Neural cell (in vitro differentiated cells): ENCODE data around the gene PFKFB4. TPM values are rescaled to one million over a fixed set of nuclear protein-coding genes. Genes with fewer than 3 reads are reported as not detected.

Experiments used
- H2AFZ ChIP-seq: fragments of 200-600, 300-800 bp; sonication (generic), shearing (Covaris generic); 2 replicates; pipeline ENCODE4 v1.6.0; 2014; ENCODE audit warnings: low read depth, mild to moderate bottlenecking, antibody characterized with exemption, low read length, moderate library complexity
- H3F3A ChIP-seq: fragments of 200-600 bp; shearing (Covaris generic); 2 replicates; pipeline ENCODE4 v1.6.1; 2016; ENCODE audit warnings: mild to moderate bottlenecking, moderate library complexity, mixed read lengths, antibody characterized with exemption, low read length; ENCODE audit not compliant: insufficient read depth, poor library complexity, severe bottlenecking
- H3K27ac ChIP-seq: fragments of 200-600, 300-800 bp; sonication (generic), shearing (Covaris generic); 2 replicates; pipeline ENCODE4 v1.5.1; 2014; ENCODE audit warnings: mild to moderate bottlenecking, low read length, moderate library complexity
- H3K27me3 ChIP-seq: fragments of 300-800, 200-600 bp; sonication (generic), shearing (Covaris generic); 2 replicates; pipeline ENCODE4 v1.6.0; 2014; ENCODE audit warnings: mild to moderate bottlenecking, low read depth, low read length, moderate library complexity; ENCODE audit not compliant: insufficient read depth
- H3K36me3 ChIP-seq: fragments of 300-800, 200-600 bp; sonication (generic), shearing (Covaris generic); 2 replicates; pipeline ENCODE4 v1.5.1; 2014; ENCODE audit warnings: mild to moderate bottlenecking, antibody characterized with exemption, low read length, moderate library complexity; ENCODE audit not compliant: insufficient read depth
- H3K4me2 ChIP-seq: fragments of 300-800, 200-600 bp; sonication (generic), shearing (Covaris generic); 2 replicates; pipeline ENCODE4 v1.6.0; 2014; ENCODE audit warnings: mild to moderate bottlenecking, low read length
- H3K4me3 ChIP-seq: fragments of 300-800, 200-600 bp; sonication (generic), shearing (Covaris generic); 2 replicates; pipeline ENCODE4 v1.5.1; 2014; ENCODE audit warnings: mild to moderate bottlenecking, low read length, moderate library complexity
- H3K79me2 ChIP-seq: fragments of 200-600 bp; shearing (Covaris generic); replicated peaks from 2 replicates; pipeline ENCODE4 v1.6.0; 2014; ENCODE audit warnings: mild to moderate bottlenecking, low read length, moderate library complexity; ENCODE audit not compliant: insufficient read depth
- H3K9ac ChIP-seq: fragments of 300-800, 200-600 bp; sonication (generic), shearing (Covaris generic); 2 replicates; pipeline ENCODE4 v1.6.1; 2016; ENCODE audit warnings: mild to moderate bottlenecking, low read length, mixed read lengths
- H3K9me2 ChIP-seq: fragments of 200-600 bp; shearing (Covaris generic); 2 replicates; pipeline ENCODE4 v1.6.1; 2016; ENCODE audit warnings: mild to moderate bottlenecking, low read length, mixed read lengths; ENCODE audit not compliant: insufficient read depth
- H3K9me3 ChIP-seq: fragments of 200-600, 300-800 bp; sonication (generic), shearing (Covaris generic); 2 replicates; pipeline ENCODE4 v1.6.1; 2016; ENCODE audit warnings: mild to moderate bottlenecking, mixed run types, low read length, moderate library complexity, mixed read lengths
- H4K20me1 ChIP-seq: fragments of 200-600 bp; shearing (Covaris generic); 2 replicates; pipeline ENCODE4 v1.6.1; 2016; ENCODE audit warnings: mild to moderate bottlenecking, mixed run types; ENCODE audit not compliant: insufficient read depth
- EP300 ChIP-seq: fragments of 450-650 bp; conservative IDR thresholded peaks from 2 replicates; pipeline ENCODE4 v1.6.1; 2014; ENCODE audit warnings: antibody characterized with exemption, mild to moderate bottlenecking, moderate library complexity; ENCODE audit not compliant: poor library complexity, severe bottlenecking
- EZH2 ChIP-seq: fragments of 200-600, 300-800 bp; shearing (Covaris generic), sonication (generic); IDR thresholded peaks from 2 replicates; pipeline ENCODE4 v1.6.1; 2014; ENCODE audit warnings: antibody characterized with exemption, low read length, borderline replicate concordance, mild to moderate bottlenecking; ENCODE audit not compliant: insufficient read depth, poor library complexity, severe bottlenecking
- MXI1 ChIP-seq: fragments of 450-650 bp; conservative IDR thresholded peaks from 2 replicates; pipeline ENCODE4 v1.6.1; 2014; ENCODE audit warnings: antibody characterized with exemption, mild to moderate bottlenecking; ENCODE audit not compliant: poor library complexity, severe bottlenecking
- POLR2AphosphoS5 ChIP-seq: IDR thresholded peaks from 2 replicates; pipeline ENCODE4 v1.6.1; 2012
- RAD21 ChIP-seq: fragments of 450-650 bp; conservative IDR thresholded peaks from 2 replicates; pipeline ENCODE4 v1.6.1; 2014; ENCODE audit warnings: antibody characterized with exemption, mild to moderate bottlenecking, moderate library complexity
- SMC3 ChIP-seq: fragments of 450-650 bp; conservative IDR thresholded peaks from 2 replicates; pipeline ENCODE4 v1.6.1; 2014; ENCODE audit warnings: antibody characterized with exemption, mild to moderate bottlenecking, moderate library complexity; ENCODE audit not compliant: poor library complexity
- TAF1 ChIP-seq: IDR thresholded peaks from 2 replicates; pipeline ENCODE4 v1.6.1; 2012; ENCODE audit warnings: low read depth
- polyA plus RNA-seq: library from polyadenylated mRNA; depleted of rRNA; stranded (reverse); fragments of >200 nt; gene quantifications from 2 replicates; pipeline ENCODE4 v1.2.3, GENCODE V29; 2014
- TF ChIP-seq, protein P1 (sequence below): IDR thresholded peaks from 2 replicates; pipeline ENCODE4 v1.6.1; 2012; ENCODE audit warnings: borderline replicate concordance
- TF ChIP-seq, protein P2 (sequence below): fragments of 450-650 bp; IDR thresholded peaks from 2 replicates; pipeline ENCODE4 v1.5.1; 2014; ENCODE audit warnings: antibody characterized with exemption, mild to moderate bottlenecking, moderate library complexity; ENCODE audit not compliant: poor library complexity, severe bottlenecking

The PFKFB4 gene
- polyA plus RNA-seq, 1 donor from 2014 or later, result 29.4 TPM

DNA sequence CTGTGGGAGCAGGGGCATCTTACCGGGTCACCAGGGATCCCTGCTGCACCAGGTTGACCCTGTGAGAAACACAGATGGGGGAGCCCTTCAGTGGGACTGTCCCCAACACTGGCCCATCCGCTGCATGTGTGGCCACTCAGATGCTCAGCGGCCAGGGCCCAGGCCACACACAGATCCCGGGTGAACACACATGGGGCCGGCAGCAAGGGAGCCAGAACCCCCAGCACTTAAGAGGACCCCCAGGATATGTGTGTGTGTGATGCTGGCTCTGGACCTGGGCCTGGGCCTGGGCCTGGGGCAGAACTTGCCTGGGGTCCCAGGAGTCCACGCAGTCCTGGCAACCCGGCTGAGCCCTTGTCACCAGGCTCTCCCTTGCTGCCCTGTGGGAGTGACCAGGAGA lies 11.9 kb upstream of the PFKFB4 start:
- H3K79me2 ChIP-seq, result no peaks in the 10 kb centered on the region
- H3K4me3 ChIP-seq, result no peak overlapping the region
- no peak overlapping the region for H3K27ac ChIP-seq
- no peaks in the 10 kb centered on the region for H3K9me3 ChIP-seq
- H4K20me1 ChIP-seq, result no peaks in the 10 kb centered on the region
- H3K27me3 ChIP-seq, result no peaks in the 10 kb centered on the region
- no peaks in the 10 kb centered on the region for H3F3A ChIP-seq
- H3K9me2 ChIP-seq, result no peaks in the 10 kb centered on the region
- TF ChIP-seq SMC3 (no peak), TAF1 (no peak), EZH2 (no peak), MXI1 (no peak), RAD21 (no peak), EP300 (no peak), POLR2AphosphoS5 (no peak)
- TF ChIP-seq, protein P1, sequence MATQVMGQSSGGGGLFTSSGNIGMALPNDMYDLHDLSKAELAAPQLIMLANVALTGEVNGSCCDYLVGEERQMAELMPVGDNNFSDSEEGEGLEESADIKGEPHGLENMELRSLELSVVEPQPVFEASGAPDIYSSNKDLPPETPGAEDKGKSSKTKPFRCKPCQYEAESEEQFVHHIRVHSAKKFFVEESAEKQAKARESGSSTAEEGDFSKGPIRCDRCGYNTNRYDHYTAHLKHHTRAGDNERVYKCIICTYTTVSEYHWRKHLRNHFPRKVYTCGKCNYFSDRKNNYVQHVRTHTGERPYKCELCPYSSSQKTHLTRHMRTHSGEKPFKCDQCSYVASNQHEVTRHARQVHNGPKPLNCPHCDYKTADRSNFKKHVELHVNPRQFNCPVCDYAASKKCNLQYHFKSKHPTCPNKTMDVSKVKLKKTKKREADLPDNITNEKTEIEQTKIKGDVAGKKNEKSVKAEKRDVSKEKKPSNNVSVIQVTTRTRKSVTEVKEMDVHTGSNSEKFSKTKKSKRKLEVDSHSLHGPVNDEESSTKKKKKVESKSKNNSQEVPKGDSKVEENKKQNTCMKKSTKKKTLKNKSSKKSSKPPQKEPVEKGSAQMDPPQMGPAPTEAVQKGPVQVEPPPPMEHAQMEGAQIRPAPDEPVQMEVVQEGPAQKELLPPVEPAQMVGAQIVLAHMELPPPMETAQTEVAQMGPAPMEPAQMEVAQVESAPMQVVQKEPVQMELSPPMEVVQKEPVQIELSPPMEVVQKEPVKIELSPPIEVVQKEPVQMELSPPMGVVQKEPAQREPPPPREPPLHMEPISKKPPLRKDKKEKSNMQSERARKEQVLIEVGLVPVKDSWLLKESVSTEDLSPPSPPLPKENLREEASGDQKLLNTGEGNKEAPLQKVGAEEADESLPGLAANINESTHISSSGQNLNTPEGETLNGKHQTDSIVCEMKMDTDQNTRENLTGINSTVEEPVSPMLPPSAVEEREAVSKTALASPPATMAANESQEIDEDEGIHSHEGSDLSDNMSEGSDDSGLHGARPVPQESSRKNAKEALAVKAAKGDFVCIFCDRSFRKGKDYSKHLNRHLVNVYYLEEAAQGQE, result no peak
- TF ChIP-seq, protein P2, sequence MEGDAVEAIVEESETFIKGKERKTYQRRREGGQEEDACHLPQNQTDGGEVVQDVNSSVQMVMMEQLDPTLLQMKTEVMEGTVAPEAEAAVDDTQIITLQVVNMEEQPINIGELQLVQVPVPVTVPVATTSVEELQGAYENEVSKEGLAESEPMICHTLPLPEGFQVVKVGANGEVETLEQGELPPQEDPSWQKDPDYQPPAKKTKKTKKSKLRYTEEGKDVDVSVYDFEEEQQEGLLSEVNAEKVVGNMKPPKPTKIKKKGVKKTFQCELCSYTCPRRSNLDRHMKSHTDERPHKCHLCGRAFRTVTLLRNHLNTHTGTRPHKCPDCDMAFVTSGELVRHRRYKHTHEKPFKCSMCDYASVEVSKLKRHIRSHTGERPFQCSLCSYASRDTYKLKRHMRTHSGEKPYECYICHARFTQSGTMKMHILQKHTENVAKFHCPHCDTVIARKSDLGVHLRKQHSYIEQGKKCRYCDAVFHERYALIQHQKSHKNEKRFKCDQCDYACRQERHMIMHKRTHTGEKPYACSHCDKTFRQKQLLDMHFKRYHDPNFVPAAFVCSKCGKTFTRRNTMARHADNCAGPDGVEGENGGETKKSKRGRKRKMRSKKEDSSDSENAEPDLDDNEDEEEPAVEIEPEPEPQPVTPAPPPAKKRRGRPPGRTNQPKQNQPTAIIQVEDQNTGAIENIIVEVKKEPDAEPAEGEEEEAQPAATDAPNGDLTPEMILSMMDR, result no peak
- H3K4me2 ChIP-seq, result no peak overlapping the region
- H3K36me3 ChIP-seq, result no peaks in the 10 kb centered on the region
- no peak overlapping the region for H2AFZ ChIP-seq
- no peak overlapping the region for H3K9ac ChIP-seq

DNA sequence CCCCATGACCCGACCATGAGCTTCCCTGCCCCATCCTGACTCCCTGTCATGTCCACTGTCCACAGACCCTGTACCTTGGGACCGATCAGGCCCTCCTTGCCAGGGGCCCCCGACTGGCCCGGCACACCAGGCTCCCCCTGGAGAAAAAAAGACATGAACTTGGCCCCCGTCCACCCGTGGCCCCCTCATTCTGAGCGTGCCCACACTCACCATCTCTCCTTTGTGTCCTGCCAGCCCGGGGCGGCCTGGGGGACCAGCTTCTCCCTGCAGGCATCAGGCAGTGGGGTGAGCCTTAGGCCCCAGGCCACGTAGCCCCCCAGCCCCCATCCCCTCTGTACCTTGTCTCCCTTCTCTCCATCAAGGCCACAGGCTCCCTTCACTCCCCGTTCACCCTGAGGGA lies 10.9 kb upstream of the PFKFB4 start:
- Histone ChIP-seq H2AFZ (no peak overlapping the region), H3K27ac (no peak overlapping the region), H3K9me2 (no peaks in the 10 kb centered on the region), H3K4me2 (no peak overlapping the region), H3K9me3 (no peaks in the 10 kb centered on the region), H3K79me2 (no peaks in the 10 kb centered on the region), H4K20me1 (no peaks in the 10 kb centered on the region), H3F3A (no peaks in the 10 kb centered on the region), H3K27me3 (no peaks in the 10 kb centered on the region), H3K4me3 (no peak overlapping the region), H3K9ac (no peak overlapping the region), H3K36me3 (no peaks in the 10 kb centered on the region)
- TF ChIP-seq, protein P2, result no peak
- no peak for TF ChIP-seq MXI1
- no peak for TF ChIP-seq RAD21
- TF ChIP-seq, protein P1, result no peak
- TF ChIP-seq EP300, result no peak
- no peak for TF ChIP-seq SMC3
- TF ChIP-seq POLR2AphosphoS5, result no peak
- TF ChIP-seq TAF1, result no peak
- no peak for TF ChIP-seq EZH2
